NCI-H1092 treated with DMSO at 0.1 percent for 48 hours (cell line): Measurements from ENCODE around the gene LINC00237.

Experiments
- DNase-seq: peaks from one replicate; lab custom pipeline; 2025; lab: John Stamatoyannopoulos, UW

The LINC00237 gene

GRCh38 chr20:21096321-21097043 lies 9.7 kb downstream of the LINC00237 start:
- peak; percentile 56 for DNase-seq

GRCh38 chr20:21092806-21093205 lies 13.4 kb downstream of the LINC00237 start:
- DNase-seq, result no peak

GRCh38 chr20:21090721-21091120 lies 15.4 kb downstream of the LINC00237 start:
- peak; percentile 61 for DNase-seq

- DNase-seq, result peak; percentile 44
Measured at GRCh38 chr20:21090111-21090618, 16.0 kb downstream of the LINC00237 start.

- DNase-seq, result no peak
Measured at GRCh38 chr20:21089391-21089790, 16.8 kb downstream of the LINC00237 start.

- DNase-seq, result no peak
Measured at GRCh38 chr20:21087862-21088540, 18.2 kb downstream of the LINC00237 start.

- no peak for DNase-seq
Measured at GRCh38 chr20:21083825-21084325, 22.3 kb downstream of the LINC00237 start.

- DNase-seq, result no peak
Measured at GRCh38 chr20:21082584-21082983, 23.6 kb downstream of the LINC00237 start.

GRCh38 chr20:21077809-21078345 lies 28.3 kb downstream of the LINC00237 start:
- no peak for DNase-seq

GRCh38 chr20:21076073-21076472 lies 30.1 kb downstream of the LINC00237 start:
- no peak for DNase-seq

- DNase-seq, result no peak
Measured at GRCh38 chr20:21075471-21075870, 30.7 kb downstream of the LINC00237 start.

- no peak for DNase-seq
Measured at GRCh38 chr20:21074605-21075336, 31.4 kb downstream of the LINC00237 start.

- DNase-seq, result no peak
Measured at GRCh38 chr20:21067255-21067654, 38.9 kb downstream of the LINC00237 start.

- DNase-seq, result no peak
Measured at GRCh38 chr20:21064924-21065323, 41.2 kb downstream of the LINC00237 start.

- no peak for DNase-seq
Measured at GRCh38 chr20:21063276-21063675, 42.9 kb downstream of the LINC00237 start.

- DNase-seq, result peak; percentile 35
Measured at GRCh38 chr20:21053002-21053762, 53.0 kb downstream of the LINC00237 start.

- DNase-seq, result no peak
Measured at GRCh38 chr20:21052686-21053001, 53.5 kb downstream of the LINC00237 start.

GRCh38 chr20:21052241-21052640 lies 53.9 kb downstream of the LINC00237 start:
- no peak for DNase-seq

- no peak for DNase-seq
Measured at GRCh38 chr20:21050710-21051109, 55.4 kb downstream of the LINC00237 start.

GRCh38 chr20:21049305-21049828 lies 56.8 kb downstream of the LINC00237 start:
- no peak for DNase-seq

GRCh38 chr20:21048841-21049273 lies 57.3 kb downstream of the LINC00237 start:
- DNase-seq, result peak; percentile 3
